Activated naive CD4-positive, alpha-beta T cell treated with anti-CD3 and anti-CD28 coated beads, Interleukin-2, amount 10 ng/mL, durations not matched to agents 7 days and 5 days (primary cell): Measurements from ENCODE around the gene SLC2A9.

ENCODE experiments used
- CTCF ChIA-PET: fragments of 350-600 bp; sonication (Branson Sonifier 250); formaldehyde crosslinking; loops from one replicate; lab custom pipeline; 2021; ENCODE audit warnings: antibody characterized with exemption; lab: Charles Lee
- DNase-seq: peaks from one replicate; pipeline ENCODE4 v3.0.0-alpha.2; 2020
- H3K27ac Mint-ChIP-seq: one replicate; pipeline ENCODE4 v1.8.0; 2021; ENCODE audit warnings: mild to moderate bottlenecking, moderate library complexity, mixed read lengths
- H3K27me3 Mint-ChIP-seq: one replicate; pipeline ENCODE4 v1.8.0; 2021; ENCODE audit warnings: mild to moderate bottlenecking, mixed read lengths
- H3K36me3 Mint-ChIP-seq: one replicate; pipeline ENCODE4 v1.8.0; 2021; ENCODE audit warnings: mixed read lengths
- H3K4me1 Mint-ChIP-seq: one replicate; pipeline ENCODE4 v1.8.0; 2021; ENCODE audit warnings: mixed read lengths
- H3K4me3 Mint-ChIP-seq: one replicate; pipeline ENCODE4 v1.8.0; 2021; ENCODE audit warnings: mild to moderate bottlenecking, moderate library complexity, mixed read lengths
- H3K9me3 Mint-ChIP-seq: one replicate; pipeline ENCODE4 v1.8.0; 2021; ENCODE audit warnings: mixed read lengths

Gene SLC2A9

GRCh38 chr4:10033191-10033881 is 12.0 kb upstream of the SLC2A9 start:
- peak overlapping the region; percentile 1 for H3K27ac Mint-ChIP-seq
- no peaks in the 10 kb centered on the region for H3K36me3 Mint-ChIP-seq
- H3K4me1 Mint-ChIP-seq, result peaks cover 21% of the 10 kb centered on the region
- no peak for DNase-seq
- no peak overlapping the region for H3K4me3 Mint-ChIP-seq
- H3K9me3 Mint-ChIP-seq, result no peaks in the 10 kb centered on the region
- H3K27me3 Mint-ChIP-seq, result peaks cover 28% of the 10 kb centered on the region
- CTCF ChIA-PET, result interaction anchor here (1.4 to 2.9 kb wide), 2 partner anchors 14 to 18 kb away, joined by 4 to 9 read pairs; no protein-coding TSS in a partner anchor

DNA sequence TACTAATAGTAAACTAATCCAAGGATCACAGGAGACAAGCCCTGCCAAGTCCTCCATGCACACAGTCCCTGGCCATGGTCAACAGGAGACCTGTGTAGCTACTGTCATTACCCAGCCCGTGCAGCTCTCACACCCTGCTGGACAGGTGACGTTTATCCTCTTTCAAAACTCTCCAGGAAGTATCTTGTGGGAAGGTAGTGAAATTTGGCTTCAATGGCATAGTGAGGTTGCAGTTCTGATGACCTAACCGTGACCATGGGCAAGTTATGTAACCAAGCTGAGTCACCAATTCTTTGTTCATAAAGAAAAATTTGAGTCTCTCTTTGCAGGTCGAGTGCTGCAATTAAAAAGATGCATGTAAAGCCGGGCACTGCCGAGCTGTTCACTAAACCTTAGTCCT is 11.3 kb upstream of the SLC2A9 start:
- H3K27me3 Mint-ChIP-seq, result peaks cover 31% of the 10 kb centered on the region
- H3K27ac Mint-ChIP-seq, result no peak overlapping the region
- DNase-seq, result no peak
- H3K36me3 Mint-ChIP-seq, result no peaks in the 10 kb centered on the region
- no peaks in the 10 kb centered on the region for H3K9me3 Mint-ChIP-seq
- H3K4me1 Mint-ChIP-seq, result peaks cover 21% of the 10 kb centered on the region
- no peak overlapping the region for H3K4me3 Mint-ChIP-seq
- CTCF ChIA-PET, result interaction anchor here (1.2 to 2.9 kb wide), 2 partner anchors 13 to 17 kb away, joined by 3 to 9 read pairs; no protein-coding TSS in a partner anchor

- CTCF ChIA-PET, result interaction anchor here (1.2 to 2.9 kb wide), 2 partner anchors 12 to 16 kb away, joined by 3 to 9 read pairs; no protein-coding TSS in a partner anchor
- Mint-ChIP-seq H3K27me3 (peaks cover 37% of the 10 kb centered on the region), H3K9me3 (no peaks in the 10 kb centered on the region), H3K36me3 (no peaks in the 10 kb centered on the region), H3K27ac (no peak overlapping the region), H3K4me3 (no peak overlapping the region), H3K4me1 (peaks cover 21% of the 10 kb centered on the region)
- no peak for DNase-seq
Observed at GRCh38 chr4:10031668-10032590, 10.6 kb upstream of the SLC2A9 start.

GRCh38 chr4:10030972-10031667 is 9.8 kb upstream of the SLC2A9 start:
- no peak overlapping the region for H3K4me3 Mint-ChIP-seq
- no peak overlapping the region for H3K27ac Mint-ChIP-seq
- no peaks in the 10 kb centered on the region for H3K36me3 Mint-ChIP-seq
- DNase-seq, result no peak
- CTCF ChIA-PET, result no interaction called here
- peaks cover 21% of the 10 kb centered on the region for H3K4me1 Mint-ChIP-seq
- H3K9me3 Mint-ChIP-seq, result no peaks in the 10 kb centered on the region
- H3K27me3 Mint-ChIP-seq, result peaks cover 44% of the 10 kb centered on the region

GRCh38 chr4:10029403-10029802 is 8.1 kb upstream of the SLC2A9 start:
- no peaks in the 10 kb centered on the region for H3K36me3 Mint-ChIP-seq
- H3K4me1 Mint-ChIP-seq, result peaks cover 21% of the 10 kb centered on the region
- H3K27me3 Mint-ChIP-seq, result peaks cover 40% of the 10 kb centered on the region
- no peak for DNase-seq
- CTCF ChIA-PET, result interaction anchor here (1.1 kb wide), 1 partner anchor 14 kb away, joined by 3 read pairs; no protein-coding TSS in a partner anchor
- no peak overlapping the region for H3K27ac Mint-ChIP-seq
- no peaks in the 10 kb centered on the region for H3K9me3 Mint-ChIP-seq
- no peak overlapping the region for H3K4me3 Mint-ChIP-seq

- H3K36me3 Mint-ChIP-seq, result no peaks in the 10 kb centered on the region
- peaks cover 41% of the 10 kb centered on the region for H3K27me3 Mint-ChIP-seq
- H3K27ac Mint-ChIP-seq, result no peak overlapping the region
Observed at GRCh38 chr4:10028910-10029309, 7.6 kb upstream of the SLC2A9 start.

DNA sequence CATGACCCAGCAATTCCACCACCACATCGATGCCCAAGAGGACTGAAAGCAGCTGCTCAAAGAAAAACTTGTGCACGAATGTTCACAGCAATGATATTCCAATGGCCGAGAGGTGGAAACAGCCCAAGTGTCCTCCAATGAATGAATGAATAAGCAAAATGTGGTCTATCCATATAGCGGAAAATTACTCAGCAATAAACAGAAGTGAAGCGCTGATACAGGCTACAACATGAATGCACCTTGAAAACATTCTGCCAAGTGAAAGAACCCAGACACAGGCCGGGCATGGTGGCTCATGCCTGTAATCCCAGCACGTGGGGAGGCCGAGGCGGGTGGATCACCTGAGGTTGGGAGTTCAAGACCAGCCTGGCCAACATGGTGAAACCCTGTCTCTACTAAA is 5.2 kb upstream of the SLC2A9 start:
- DNase-seq, result no peak
- H3K27me3 Mint-ChIP-seq, result peaks cover 51% of the 10 kb centered on the region
- H3K27ac Mint-ChIP-seq, result no peak overlapping the region
- CTCF ChIA-PET, result no interaction called here
- H3K9me3 Mint-ChIP-seq, result no peaks in the 10 kb centered on the region
- H3K36me3 Mint-ChIP-seq, result no peaks in the 10 kb centered on the region
- no peaks in the 10 kb centered on the region for H3K4me1 Mint-ChIP-seq
- no peak overlapping the region for H3K4me3 Mint-ChIP-seq

More at GRCh38 chr4:10028910-10029309, 7.6 kb upstream of the SLC2A9 start:
- Mint-ChIP-seq H3K4me3 (no peak overlapping the region), H3K9me3 (no peaks in the 10 kb centered on the region), H3K4me1 (peaks cover 20% of the 10 kb centered on the region)
- no peak for DNase-seq
- CTCF ChIA-PET, result no interaction called here

DNA sequence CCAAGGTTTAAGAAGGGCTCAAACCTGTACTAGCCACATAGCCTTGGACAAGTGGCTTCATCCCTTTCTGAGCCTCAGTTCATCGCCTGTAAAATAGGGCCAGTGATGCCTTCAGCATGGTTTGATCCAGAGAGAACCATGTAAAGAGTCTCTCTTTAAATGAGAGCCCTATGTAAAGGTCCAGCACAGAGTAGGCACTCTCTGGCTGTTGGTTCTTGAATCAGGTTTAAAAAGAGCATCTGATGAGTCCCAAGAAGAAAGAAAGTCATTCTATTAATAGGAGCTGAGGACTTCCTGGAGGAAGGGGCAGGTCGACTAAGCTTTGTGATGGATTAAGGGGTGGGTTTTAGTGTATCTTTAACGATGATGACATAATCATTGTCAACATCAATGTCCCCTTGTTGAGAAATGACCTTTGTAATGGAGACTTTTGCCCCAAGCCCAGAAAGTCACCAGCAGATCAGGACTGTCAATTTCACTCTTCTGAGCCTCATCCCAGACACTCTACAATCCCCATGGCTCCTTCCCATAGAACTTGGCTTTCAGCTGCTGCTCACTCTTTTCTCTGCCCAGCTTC is 4.0 kb upstream of the SLC2A9 start:
- H3K36me3 Mint-ChIP-seq, result no peaks in the 10 kb centered on the region
- CTCF ChIA-PET, result no interaction called here

GRCh38 chr4:10024303-10024702 is 3.0 kb upstream of the SLC2A9 start:
- Mint-ChIP-seq H3K4me3 (no peak overlapping the region), H3K9me3 (no peaks in the 10 kb centered on the region), H3K4me1 (peaks cover 9% of the 10 kb centered on the region), H3K36me3 (no peaks in the 10 kb centered on the region), H3K27me3 (peaks cover 51% of the 10 kb centered on the region), H3K27ac (no peak overlapping the region)
- CTCF ChIA-PET, result interaction anchor here (1.1 kb wide), 1 partner anchor 30 kb away, joined by 3 read pairs; no protein-coding TSS in a partner anchor
- no peak for DNase-seq

More for the DNA sequence above, 4.0 kb upstream of the SLC2A9 start:
- H3K4me3 Mint-ChIP-seq, result no peak overlapping the region
- no peaks in the 10 kb centered on the region for H3K9me3 Mint-ChIP-seq
- no peaks in the 10 kb centered on the region for H3K4me1 Mint-ChIP-seq
- peaks cover 51% of the 10 kb centered on the region for H3K27me3 Mint-ChIP-seq
- DNase-seq, result no peak
- no peak overlapping the region for H3K27ac Mint-ChIP-seq

- H3K4me3 Mint-ChIP-seq, result no peak overlapping the region
- H3K27me3 Mint-ChIP-seq, result peaks cover 48% of the 10 kb centered on the region
- no peaks in the 10 kb centered on the region for H3K9me3 Mint-ChIP-seq
- no peak overlapping the region for H3K27ac Mint-ChIP-seq
- peak; percentile 1 for DNase-seq
- CTCF ChIA-PET, result interaction anchor here (0.7 to 1.1 kb wide), 2 partner anchors 10 to 30 kb away, joined by 3 read pairs; no protein-coding TSS in a partner anchor
- peaks cover 14% of the 10 kb centered on the region for H3K4me1 Mint-ChIP-seq
- no peaks in the 10 kb centered on the region for H3K36me3 Mint-ChIP-seq
Observed at GRCh38 chr4:10023806-10024205, 2.5 kb upstream of the SLC2A9 start.

DNA sequence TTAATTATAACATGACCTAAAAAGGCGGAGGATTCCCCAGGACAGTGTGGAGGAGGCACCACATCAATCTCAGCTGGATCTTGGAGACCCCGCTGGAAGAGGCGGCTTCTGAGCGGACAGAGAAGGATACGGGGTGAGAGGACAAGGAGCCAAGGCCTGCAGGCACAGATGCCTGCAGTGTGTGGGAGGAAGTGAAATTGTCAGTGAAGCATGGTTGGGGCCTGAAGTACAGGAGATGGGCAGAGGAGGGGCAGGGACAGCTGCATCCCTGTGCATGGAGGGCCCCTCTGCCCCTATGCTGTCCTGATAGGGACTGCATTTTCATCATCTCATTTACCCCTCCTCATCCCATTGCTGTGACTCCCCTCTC is 1.7 kb upstream of the SLC2A9 start:
- Mint-ChIP-seq H3K9me3 (no peaks in the 10 kb centered on the region), H3K27ac (no peak overlapping the region), H3K4me3 (no peak overlapping the region), H3K36me3 (no peaks in the 10 kb centered on the region), H3K4me1 (peaks cover 20% of the 10 kb centered on the region), H3K27me3 (peaks cover 44% of the 10 kb centered on the region)
- CTCF ChIA-PET, result interaction anchor here (0.7 kb wide), 1 partner anchor 9 kb away, joined by 3 read pairs; no protein-coding TSS in a partner anchor
- no peak for DNase-seq

GRCh38 chr4:10022346-10023049 is 1.2 kb upstream of the SLC2A9 start:
- DNase-seq, result peak; percentile 11
- H3K4me1 Mint-ChIP-seq, result peaks cover 20% of the 10 kb centered on the region
- no peaks in the 10 kb centered on the region for H3K36me3 Mint-ChIP-seq
- H3K4me3 Mint-ChIP-seq, result no peak overlapping the region
- no peak overlapping the region for H3K27ac Mint-ChIP-seq
- peaks cover 41% of the 10 kb centered on the region for H3K27me3 Mint-ChIP-seq
- CTCF ChIA-PET, result no interaction called here
- no peaks in the 10 kb centered on the region for H3K9me3 Mint-ChIP-seq

GRCh38 chr4:10021653-10022023 is 341 bp upstream of the SLC2A9 start:
- Mint-ChIP-seq H3K27me3 (peaks cover 32% of the 10 kb centered on the region), H3K36me3 (no peaks in the 10 kb centered on the region), H3K27ac (no peak overlapping the region)

More at GRCh38 chr4:10021653-10022023, 341 bp upstream of the SLC2A9 start:
- no peaks in the 10 kb centered on the region for H3K9me3 Mint-ChIP-seq
- peaks cover 20% of the 10 kb centered on the region for H3K4me1 Mint-ChIP-seq
- no peak overlapping the region for H3K4me3 Mint-ChIP-seq
- DNase-seq, result no peak
- CTCF ChIA-PET, result interaction anchor here (3.0 kb wide), 1 partner anchor 318 kb away, joined by 11 read pairs; no protein-coding TSS in a partner anchor
